ENCODE measurements around the gene ALLC. TPM values are rescaled to one million over a fixed set of nuclear protein-coding genes. Genes with fewer than 3 reads are reported as not detected.

ALLC gene
- total RNA-seq, 2 experiments from 2014 or later, result not detected

Other genes with a start within 250 kb of the ALLC start
- 10 to 100 TPM; 32.3 to 33.3 TPM for gene ADI1, start 138.7 kb upstream of the ALLC start, total RNA-seq
- 10 to 100 TPM; 14.6 to 24.0 TPM for gene RNASEH1, start 99.9 kb upstream of the ALLC start, total RNA-seq
- 1,000 to 10,000 TPM; 1,481 to 1,840 TPM for gene RPS7, start 82.9 kb upstream of the ALLC start, total RNA-seq
- gene COLEC11, start 63.1 kb upstream of the ALLC start, total RNA-seq, result under 1 TPM; 0.18 to 0.37 TPM
- not detected for gene DCDC2C, start 45.4 kb downstream of the ALLC start, total RNA-seq